Stomach (tissue), 9 donors: ENCODE measurements around the gene PLCG1. TPM values are rescaled to one million over a fixed set of nuclear protein-coding genes. Genes with fewer than 3 reads are reported as not detected.

Experiments used
- DNase-seq, 2 donors: peaks; one replicate each; pipeline versions ENCODE4 v3.0.0 to v3.0.0-alpha.2; 2013 to 2019
- H3K27ac ChIP-seq, 5 donors: fragments of 200-600 bp in 4 of 5; sonication (generic) in 4 of 5; one replicate each; pipeline ENCODE4 v1.5.1; 2013 to 2019; ENCODE audit warnings: mild to moderate bottlenecking in 1 of 5, moderate library complexity in 1 of 5
- H3K27me3 ChIP-seq, 3 donors: fragments of 200-600 bp; sonication (generic); one replicate each; pipeline ENCODE4 v1.5.1; 2017 to 2019; ENCODE audit warnings: mixed run types in 1 of 3
- H3K36me3 ChIP-seq, 4 donors: fragments of 200-600 bp; sonication (generic); 1 replicate in 3 of 4; 2 replicates in 1 of 4; pipeline ENCODE4 v1.5.1; 2016 to 2019
- H3K4me1 ChIP-seq, 4 donors: fragments of 200-600 bp; sonication (generic); one replicate each; pipeline ENCODE4 v1.5.1; 2016 to 2019
- H3K4me3 ChIP-seq, 4 donors: fragments of 200-600 bp; sonication (generic) in 3 of 4; one replicate each; pipeline ENCODE4 v1.5.1; 2016 to 2019; ENCODE audit warnings: mild to moderate bottlenecking in 1 of 4
- H3K9me3 ChIP-seq, 4 donors: fragments of 200-600 bp; sonication (generic); one replicate each; pipeline ENCODE4 v1.5.1; 2016 to 2019
- CTCF ChIP-seq, 7 experiments: fragments of 450-650 bp in 4 of 7; fragments of 200-600 bp in 3 of 7; sonication (generic) in 3 of 7; IDR thresholded peaks; one replicate each; pipeline ENCODE4 v1.5.1; 2016 to 2019; ENCODE audit warnings: antibody characterized with exemption in 7 of 7, control low read depth in 2 of 7, mild to moderate bottlenecking in 1 of 7
- EP300 ChIP-seq: sonication (generic); formaldehyde crosslinking; IDR thresholded peaks from one replicate; pipeline ENCODE4 v1.6.1; 2017; ENCODE audit warnings: antibody characterized with exemption
- POLR2A ChIP-seq, 4 donors: fragments of 450-650 bp; IDR thresholded peaks; one replicate each; pipeline ENCODE4 v1.6.1; 2016; ENCODE audit warnings: antibody characterized with exemption in 4 of 4, control low read depth in 2 of 4, mild to moderate bottlenecking in 1 of 4, moderate library complexity in 1 of 4
- POLR2AphosphoS5 ChIP-seq, 3 donors: sonication (generic); formaldehyde crosslinking; IDR thresholded peaks; one replicate each; pipeline ENCODE4 v1.6.1; 2016; ENCODE audit warnings: antibody characterized with exemption in 3 of 3
- WGBS, 5 donors: extraction: QIAGEN DNeasy Blood & Tissue Kit in 3 of 5; methylation state at CpG; one replicate each; pipeline versions ENCODE4 v1.1.5 to v1.1.7; 2013 to 2018; 5-methylcytosine and 5-hydroxymethylcytosine counted together
- intact Hi-C: fragments of 100-400 bp; cut with DNase I; formaldehyde crosslinking; loops from one replicate; pipeline ENCODE4 v1.15.1; 2023; ENCODE audit warnings: low total_unique reads
- polyA plus RNA-seq, 3 donors: library from polyadenylated mRNA; stranded (reverse); fragments of 200-250 nt; gene quantifications; one replicate each; pipeline ENCODE4 v1.2.3, GENCODE V29; 2013
- total RNA-seq, 5 donors: library from RNA; depleted of rRNA; stranded (reverse); fragments of >200 nt; gene quantifications; one replicate each; pipeline versions ENCODE4 v1.1.0 to v1.2.3, GENCODE V29; 2014 to 2016
- donor health status: healthy with polysubstance abuse.
- donor health status: Bipolar disorder and iron deficiency.
- donor health status: healthy.

PLCG1 gene
- total and polyA plus RNA-seq, 8 donors, result 16.3 to 576 (median 56.0) TPM

- no peak for DNase-seq
- intact Hi-C loops, result no loop called here
- Histone ChIP-seq H3K36me3 (peaks cover 16 to 55% (median 34%) of the 10 kb centered on the region in 4 donors), H3K27ac (no peak overlapping the region), H3K4me1 (no peaks in the 10 kb centered on the region), H3K4me3 (no peak overlapping the region), H3K9me3 (peaks cover under 1 to 12% (median 5%) of the 10 kb centered on the region in 4 donors), H3K27me3 (no peaks in the 10 kb centered on the region)
- WGBS, 5 donors, result 94 to 98% (median 97%) methylated on average over 9 of the region's 9 CpGs
- TF ChIP-seq EP300 (no peak), POLR2A (IDR thresholded peaks at IDR 0.05) (no peak), CTCF (IDR thresholded peaks at IDR 0.05) (no peak), POLR2AphosphoS5 (IDR thresholded peaks at IDR 0.05) (no peak)
These were observed 66.3 kb downstream of the PLCG1 start for GRCh38 chr20:41203660-41204059.

- no peaks in the 10 kb centered on the region for H3K27me3 ChIP-seq
- H3K9me3 ChIP-seq, result peaks cover 0 to 3% (median 0%) of the 10 kb centered on the region in 4 donors
- WGBS, 5 donors, result 94 to 98% (median 94%) methylated on average over 8 of the region's 8 CpGs
- no peak for DNase-seq
- no peaks in the 10 kb centered on the region for H3K4me1 ChIP-seq
- TF ChIP-seq CTCF (IDR thresholded peaks at IDR 0.05) (no peak), POLR2AphosphoS5 (IDR thresholded peaks at IDR 0.05) (no peak), POLR2A (IDR thresholded peaks at IDR 0.05) (no peak), EP300 (no peak)
- H3K4me3 ChIP-seq, result no peak overlapping the region
- intact Hi-C loops, result no loop called here
- peaks cover 16 to 50% (median 34%) of the 10 kb centered on the region in 4 donors for H3K36me3 ChIP-seq
- no peak overlapping the region for H3K27ac ChIP-seq
These were observed 67.2 kb downstream of the PLCG1 start for GRCh38 chr20:41204304-41205265.

- no peak overlapping the region for H3K27ac ChIP-seq
- DNase-seq, result no peak
- no peak overlapping the region for H3K4me3 ChIP-seq
- no peaks in the 10 kb centered on the region for H3K9me3 ChIP-seq
- H3K36me3 ChIP-seq, result peaks cover 16 to 43% (median 34%) of the 10 kb centered on the region in 4 donors
- no peak for TF ChIP-seq POLR2AphosphoS5 (IDR thresholded peaks at IDR 0.05)
- TF ChIP-seq CTCF (IDR thresholded peaks at IDR 0.05), result no peak
- TF ChIP-seq EP300, result no peak
- no peak for TF ChIP-seq POLR2A (IDR thresholded peaks at IDR 0.05)
- intact Hi-C loops, result no loop called here
- H3K27me3 ChIP-seq, result no peaks in the 10 kb centered on the region
- 69 to 88% (median 86%) methylated on average over 9 to 11 of the region's 11 CpGs for WGBS, 5 donors
- no peaks in the 10 kb centered on the region for H3K4me1 ChIP-seq
These were observed 68.0 kb downstream of the PLCG1 start for GRCh38 chr20:41205313-41205712.

- 59 to 81% (median 76%) methylated on average over 1 of the region's 1 CpG for WGBS, 5 donors
- no peaks in the 10 kb centered on the region for H3K9me3 ChIP-seq
- peak overlapping the region in 1 of 5 donors; percentile 1 for H3K27ac ChIP-seq
- no peak overlapping the region for H3K4me3 ChIP-seq
- peaks cover 0 to 16% (median 12%) of the 10 kb centered on the region in 4 donors for H3K4me1 ChIP-seq
- H3K36me3 ChIP-seq, result no peaks in the 10 kb centered on the region
- no peak for TF ChIP-seq POLR2AphosphoS5 (IDR thresholded peaks at IDR 0.05)
- no peak for TF ChIP-seq POLR2A (IDR thresholded peaks at IDR 0.05)
- TF ChIP-seq EP300, result no peak
- TF ChIP-seq CTCF (IDR thresholded peaks at IDR 0.05), result no peak
- no peaks in the 10 kb centered on the region for H3K27me3 ChIP-seq
- intact Hi-C loops, result no loop called here
- DNase-seq, result peak in 1 of 2 donors; percentile 54
These were observed 75.9 kb downstream of the PLCG1 start for GRCh38 chr20:41213150-41213820.
